DMS53 (cell line): ENCODE results near the gene RASSF5.

Experiments
- DNase-seq: peaks from one replicate; lab custom pipeline; 2025; lab: John Stamatoyannopoulos, UW

RASSF5 gene

GRCh38 chr1:206635080-206635977, 128.0 kb downstream of the RASSF5 start, which contains the start of gene DYRK3:
Gene DYRK3, plus strand, starts transcription at chr1:206635536. Its CDS starts 168 bp downstream, at chr1:206635704.
- DNase-seq: peak; percentile 99

DNA sequence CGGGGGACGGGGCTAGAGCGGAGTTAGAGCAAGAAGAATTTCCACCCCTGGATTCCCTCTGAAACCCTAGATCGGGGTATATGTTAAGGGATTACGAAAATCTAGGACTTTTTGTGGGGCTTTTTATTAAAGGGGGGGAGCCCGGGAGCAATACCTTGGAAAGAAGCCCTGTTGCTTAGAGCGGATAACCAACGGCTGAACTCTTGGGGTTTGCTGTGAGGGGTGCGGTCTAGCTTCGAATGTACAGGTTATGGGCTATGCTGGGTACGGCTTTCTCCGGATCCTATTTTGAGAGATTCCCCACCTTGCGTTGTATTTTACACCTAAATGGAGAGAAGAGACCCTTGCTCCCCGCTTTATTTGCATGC, 128.6 kb downstream of the RASSF5 start:
- DNase-seq: peak; percentile 62

- no peak for DNase-seq
Observed at GRCh38 chr1:206636671-206637070, 129.3 kb downstream of the RASSF5 start.

DNA sequence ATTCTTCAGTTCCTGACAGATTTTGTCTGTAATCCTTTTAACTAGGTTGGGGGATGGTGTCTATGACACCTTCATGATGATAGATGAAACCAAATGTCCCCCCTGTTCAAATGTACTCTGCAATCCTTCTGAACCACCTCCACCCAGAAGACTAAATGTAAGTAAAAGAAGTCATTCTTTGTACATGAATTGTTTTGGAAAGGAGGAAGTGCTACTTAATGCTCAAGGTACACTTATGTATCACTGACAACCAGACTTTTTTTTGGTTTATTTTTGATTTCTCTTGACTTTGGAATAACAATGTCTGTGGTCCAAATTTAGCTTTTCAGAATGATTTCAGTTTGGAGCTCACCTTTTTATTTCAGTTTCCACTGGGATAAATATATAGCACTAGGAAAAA, 130.3 kb downstream of the RASSF5 start:
- DNase-seq: no peak
